Ecto neural progenitor cell (in vitro differentiated cells): ENCODE results near the gene NFAM1.

Experiments used
- DNase-seq: peaks from one replicate; pipeline ENCODE4 v3.0.0-alpha.2; 2018; ENCODE audit warnings: low spot score

NFAM1 gene

GRCh38 chr22:42358643-42359558 lies 73.3 kb downstream of the NFAM1 start:
- no peak for DNase-seq

- DNase-seq, result no peak
Observed at GRCh38 chr22:42357634-42358296, 74.4 kb downstream of the NFAM1 start.

- no peak for DNase-seq
Observed at GRCh38 chr22:42357221-42357620, 75.0 kb downstream of the NFAM1 start.

GRCh38 chr22:42356533-42356932 lies 75.7 kb downstream of the NFAM1 start:
- no peak for DNase-seq

GRCh38 chr22:42353883-42354727 lies 78.1 kb downstream of the NFAM1 start:
- no peak for DNase-seq

GRCh38 chr22:42350373-42350772 lies 81.8 kb downstream of the NFAM1 start:
- DNase-seq, result no peak

GRCh38 chr22:42347281-42347824 lies 84.8 kb downstream of the NFAM1 start:
- no peak for DNase-seq

GRCh38 chr22:42346722-42347121 lies 85.5 kb downstream of the NFAM1 start:
- DNase-seq, result no peak

GRCh38 chr22:42345458-42345857 lies 86.7 kb downstream of the NFAM1 start:
- DNase-seq, result no peak

GRCh38 chr22:42344361-42344905 lies 87.8 kb downstream of the NFAM1 start:
- no peak for DNase-seq

- no peak for DNase-seq
Observed at GRCh38 chr22:42343531-42344081, 88.6 kb downstream of the NFAM1 start.

GRCh38 chr22:42343121-42343454 lies 89.1 kb downstream of the NFAM1 start:
- DNase-seq, result no peak

GRCh38 chr22:42342426-42343120 lies 89.6 kb downstream of the NFAM1 start:
- no peak for DNase-seq

- DNase-seq, result no peak
Observed at GRCh38 chr22:42341779-42342178, 90.4 kb downstream of the NFAM1 start.

GRCh38 chr22:42340829-42341383 lies 91.3 kb downstream of the NFAM1 start:
- no peak for DNase-seq

GRCh38 chr22:42340150-42340549 lies 92.1 kb downstream of the NFAM1 start:
- DNase-seq, result no peak

- DNase-seq, result no peak
Observed at GRCh38 chr22:42338479-42338878, 93.7 kb downstream of the NFAM1 start.

- DNase-seq, result no peak
Observed at GRCh38 chr22:42337356-42337755, 94.8 kb downstream of the NFAM1 start.

- DNase-seq, result no peak
Observed at GRCh38 chr22:42336527-42337227, 95.5 kb downstream of the NFAM1 start.

- DNase-seq, result no peak
Observed at GRCh38 chr22:42335839-42336378, 96.3 kb downstream of the NFAM1 start.
